D721Med (cell line): ENCODE measurements around the gene ATP1B1.

Experiments used
- DNase-seq: peaks from one replicate; pipeline ENCODE4 v3.0.0; 2011; ENCODE audit warnings: low spot score; ENCODE audit not compliant: insufficient read length
- FAIRE-seq: peaks from 2 replicates; lab custom pipeline; 2011; peaks lifted over from hg19 to GRCh38; lab: Jason Lieb, UNC
- TF ChIP-seq, protein P1 (sequence below): IDR thresholded peaks from 2 replicates; pipeline ENCODE4 v1.5.1; 2012; ENCODE audit warnings: mild to moderate bottlenecking, control low read depth; ENCODE audit not compliant: insufficient read depth; ENCODE audit errors: missing control alignments

The ATP1B1 gene

GRCh38 chr1:169086603-169087455 lies 19.7 kb upstream of the ATP1B1 start:
- FAIRE-seq (no peak), DNase-seq (no peak)
- TF ChIP-seq, protein P1, sequence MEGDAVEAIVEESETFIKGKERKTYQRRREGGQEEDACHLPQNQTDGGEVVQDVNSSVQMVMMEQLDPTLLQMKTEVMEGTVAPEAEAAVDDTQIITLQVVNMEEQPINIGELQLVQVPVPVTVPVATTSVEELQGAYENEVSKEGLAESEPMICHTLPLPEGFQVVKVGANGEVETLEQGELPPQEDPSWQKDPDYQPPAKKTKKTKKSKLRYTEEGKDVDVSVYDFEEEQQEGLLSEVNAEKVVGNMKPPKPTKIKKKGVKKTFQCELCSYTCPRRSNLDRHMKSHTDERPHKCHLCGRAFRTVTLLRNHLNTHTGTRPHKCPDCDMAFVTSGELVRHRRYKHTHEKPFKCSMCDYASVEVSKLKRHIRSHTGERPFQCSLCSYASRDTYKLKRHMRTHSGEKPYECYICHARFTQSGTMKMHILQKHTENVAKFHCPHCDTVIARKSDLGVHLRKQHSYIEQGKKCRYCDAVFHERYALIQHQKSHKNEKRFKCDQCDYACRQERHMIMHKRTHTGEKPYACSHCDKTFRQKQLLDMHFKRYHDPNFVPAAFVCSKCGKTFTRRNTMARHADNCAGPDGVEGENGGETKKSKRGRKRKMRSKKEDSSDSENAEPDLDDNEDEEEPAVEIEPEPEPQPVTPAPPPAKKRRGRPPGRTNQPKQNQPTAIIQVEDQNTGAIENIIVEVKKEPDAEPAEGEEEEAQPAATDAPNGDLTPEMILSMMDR = no peak

DNA sequence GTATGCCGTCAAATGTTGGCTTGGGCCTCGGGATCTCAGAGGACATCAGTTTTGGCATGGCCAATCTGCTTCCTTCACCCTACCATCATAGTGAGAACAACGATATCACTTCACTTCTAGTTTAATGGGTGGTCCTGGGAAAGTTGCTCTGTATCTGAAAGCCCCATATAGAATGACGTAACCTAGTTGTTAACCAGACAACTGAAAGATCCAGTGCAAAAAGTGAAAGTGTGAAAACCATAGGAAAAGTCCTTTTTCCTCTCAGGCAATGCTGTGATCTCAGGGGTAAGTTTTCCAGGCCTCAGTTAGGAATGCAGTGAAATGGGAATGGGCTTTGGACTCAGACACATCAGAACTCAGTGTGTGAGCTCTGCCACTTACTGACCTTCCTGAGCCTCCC lies 18.6 kb upstream of the ATP1B1 start:
- DNase-seq (no peak), FAIRE-seq (no peak)
- TF ChIP-seq, protein P1 = no peak

DNA sequence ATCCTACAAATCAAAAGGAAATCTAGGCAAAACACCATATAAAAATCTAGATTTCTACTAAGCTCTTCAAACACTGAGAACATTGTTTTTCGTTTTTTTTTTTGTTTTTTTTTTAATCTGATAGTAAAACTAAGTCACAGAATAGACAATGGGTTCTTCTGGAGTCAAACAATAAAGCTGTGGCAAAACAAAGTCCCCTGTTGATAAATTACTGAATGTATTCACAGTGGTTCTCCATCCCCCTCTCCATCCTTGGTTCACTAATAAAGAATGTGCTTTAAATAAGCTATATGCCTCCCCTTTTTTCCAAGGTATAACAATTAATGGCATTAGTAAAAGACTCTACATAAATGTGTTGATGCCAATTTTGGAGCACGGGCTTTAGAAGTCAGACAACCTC lies 16.7 kb upstream of the ATP1B1 start:
- DNase-seq (no peak), FAIRE-seq (no peak)
- TF ChIP-seq, protein P1 = no peak

GRCh38 chr1:169090308-169090899 lies 16.1 kb upstream of the ATP1B1 start:
- TF ChIP-seq, protein P1 = no peak
- FAIRE-seq (no peak), DNase-seq (no peak)

DNA sequence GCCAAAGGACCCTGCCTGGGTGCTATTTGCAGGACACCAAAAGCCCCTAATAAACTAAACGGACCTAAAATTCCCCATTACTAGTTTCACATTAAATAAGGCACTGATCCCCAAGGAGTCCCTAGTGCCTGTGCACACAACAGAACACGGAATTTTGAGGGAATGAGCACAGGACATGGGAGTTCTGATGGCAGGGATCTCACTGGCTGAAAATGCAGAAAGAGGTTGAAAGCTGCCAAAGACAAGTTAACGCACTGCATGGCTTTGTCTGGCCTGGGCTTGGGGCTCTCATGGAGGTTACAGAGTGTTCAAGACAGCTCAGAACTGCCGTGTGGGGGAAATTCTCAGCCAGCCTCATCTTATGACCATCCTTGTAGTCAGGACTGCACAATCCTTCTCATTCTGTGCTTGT lies 15.6 kb upstream of the ATP1B1 start:
- FAIRE-seq (no peak), DNase-seq (no peak)
- TF ChIP-seq, protein P1 = no peak

DNA sequence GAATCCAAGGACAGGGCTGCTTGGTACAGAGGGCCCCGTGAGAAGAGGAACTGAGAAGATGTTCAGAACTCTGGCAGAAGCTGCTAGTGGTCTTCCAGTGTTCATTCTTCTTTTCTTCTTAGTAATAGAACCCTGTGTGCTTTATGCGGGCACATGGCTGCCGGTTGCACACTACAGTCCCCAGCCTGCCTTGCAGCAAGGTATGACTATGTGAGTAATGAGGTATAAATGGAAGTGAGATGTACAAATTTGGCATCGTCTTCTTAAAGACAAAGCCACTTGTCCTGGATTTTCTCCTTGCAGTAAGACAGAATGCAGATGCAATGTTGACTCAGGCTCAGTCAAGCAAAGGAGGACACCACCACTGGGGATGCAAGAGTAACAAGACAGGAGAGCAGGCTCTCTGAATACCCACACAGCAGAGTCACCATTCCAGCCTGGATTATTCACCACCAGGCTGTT lies 15.0 kb upstream of the ATP1B1 start:
- FAIRE-seq (no peak), DNase-seq (no peak)
- TF ChIP-seq, protein P1 = no peak

DNA sequence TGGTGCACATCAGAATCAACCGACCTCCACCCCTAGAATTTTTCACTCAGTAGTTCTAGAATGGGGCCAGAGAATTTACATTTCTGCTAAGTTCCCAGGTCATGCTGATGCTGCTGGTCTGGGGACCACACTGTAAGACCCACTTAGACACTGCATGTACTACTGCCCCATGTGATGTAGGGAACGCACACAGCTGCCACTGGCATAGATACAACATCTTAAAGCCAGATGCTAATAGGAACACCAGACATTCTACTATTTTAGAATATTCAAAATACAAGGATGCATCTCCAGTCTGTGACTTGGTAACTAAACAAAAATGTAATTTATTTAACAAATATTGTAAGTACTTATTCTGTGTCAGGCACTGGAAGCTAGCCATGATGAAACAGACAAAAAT lies 14.1 kb upstream of the ATP1B1 start:
- DNase-seq (no peak), FAIRE-seq (no peak)
- TF ChIP-seq, protein P1 = no peak
